Measurements from ENCODE around the gene PPM1E. TPM values are rescaled to one million over a fixed set of nuclear protein-coding genes. Genes with fewer than 3 reads are reported as not detected.

PPM1E gene
- total RNA-seq, 1 experiment from 2014 or later, result 7.1 TPM

- Histone ChIP-seq H3K79me2 (ENCODE audit: insufficient read depth, low read length) (no peaks in the 10 kb centered on the region), H2AFZ (ENCODE audit: low read length) (no peak overlapping the region), H4K20me1 (ENCODE audit: control insufficient read depth, insufficient read depth, insufficient read length) (no peaks in the 10 kb centered on the region), H3K18ac (ENCODE audit: insufficient read length, low read depth, low read length) (no peak overlapping the region), H2BK5ac (ENCODE audit: insufficient read length, low read length) (no peak overlapping the region), H3K27ac (ENCODE audit: insufficient read length, low read depth, low read length) (no peak overlapping the region), H2BK120ac (ENCODE audit: low read depth, low read length, poor library complexity, severe bottlenecking) (no peak overlapping the region), H3K9me3 (ENCODE audit: control insufficient read depth, low read depth, low read length) (no peaks in the 10 kb centered on the region), H3K23ac (ENCODE audit: insufficient read length, low read depth, low read length) (no peak overlapping the region), H3T11ph (ENCODE audit: low read length) (no peak overlapping the region), H2BK12ac (ENCODE audit: insufficient read length, low read depth, low read length) (no peak overlapping the region), H4K8ac (replicated peaks; ENCODE audit: insufficient read length, low read depth, low read length) (no peak overlapping the region), H3K4me2 (ENCODE audit: insufficient read depth, insufficient read length, low read length) (no peak overlapping the region), H2BK20ac (ENCODE audit: low read depth, low read length, poor library complexity, severe bottlenecking) (no peak overlapping the region), H3K27me3 (ENCODE audit: insufficient read depth, low read length) (no peaks in the 10 kb centered on the region), H3K14ac (ENCODE audit: insufficient read depth, low read length) (no peak overlapping the region), H3K4me1 (ENCODE audit: insufficient read depth, low read length) (no peaks in the 10 kb centered on the region), H3K23me2 (ENCODE audit: insufficient read length, low read depth, low read length, poor library complexity, severe bottlenecking) (no peaks in the 10 kb centered on the region), H3K4ac (ENCODE audit: low read depth, low read length) (no peak overlapping the region), H3K56ac (ENCODE audit: insufficient read length, low read depth, low read length) (no peak overlapping the region), H4K5ac (ENCODE audit: insufficient read length, low read depth, low read length) (no peak overlapping the region), H4K91ac (ENCODE audit: insufficient read length, low read depth, low read length) (no peak overlapping the region), H2AK5ac (ENCODE audit: insufficient read length, low read length) (no peak overlapping the region), H3K9ac (ENCODE audit: extremely low read depth, insufficient read length, low read length) (no peak overlapping the region), H2BK15ac (ENCODE audit: low read depth, low read length) (no peak overlapping the region), H3K79me1 (ENCODE audit: insufficient read depth, low read depth, low read length, poor library complexity, severe bottlenecking) (no peaks in the 10 kb centered on the region)
- Mint-ChIP-seq H3K27ac (no peak overlapping the region), H3K9me3 (peaks cover 15 to 18% of the 10 kb centered on the region in 2 experiments; a peak in 4 of 5 replicates), H3K4me1 (no peaks in the 10 kb centered on the region), H3K4me3 (no peak overlapping the region), H3K27me3 (ENCODE audit: low read depth) (no peaks in the 10 kb centered on the region), H3K36me3 (ENCODE audit: insufficient read depth in 1 of 3, low read depth in 3 of 3) (peaks cover 0 to 3% (median 2%) of the 10 kb centered on the region in 3 experiments; a peak in 3 of 7 replicates)
- no peak for DNase-seq
- no CpG with 5 or more reads among the region's 5 CpGs for WGBS (ENCODE audit: extremely low coverage, insufficient read length, low lambda C conversion rate)
- no peak for TF ChIP-seq CTCF (conservative IDR thresholded peaks at IDR 0.05)
Measured at GRCh38 chr17:58899191-58899590, 143.5 kb downstream of the PPM1E start.

All from H9 (cell line).